WTC11 (cell line): ENCODE measurements around the gene MPST.

Experiments
- ATF2 ChIP-seq: sonication (generic); formaldehyde crosslinking; IDR thresholded peaks from 2 replicates; pipeline ENCODE4 v1.8.1; 2022; ENCODE audit warnings: low read depth, missing genetic modification reagents, borderline replicate concordance
- CREB1 ChIP-seq: sonication (generic); formaldehyde crosslinking; IDR thresholded peaks from 2 replicates; pipeline ENCODE4 v1.8.0; 2023; ENCODE audit warnings: mild to moderate bottlenecking, missing genetic modification reagents
- CTCF ChIP-seq: fragments of 200-600 bp; IDR thresholded peaks from 2 replicates; pipeline ENCODE4 v1.8.0; 2022; ENCODE audit warnings: antibody characterized with exemption
- IRF1 ChIP-seq: sonication (generic); formaldehyde crosslinking; IDR thresholded peaks from 2 replicates; pipeline ENCODE4 v1.8.0; 2023; ENCODE audit warnings: missing genetic modification reagents
- MAX ChIP-seq: sonication (generic); formaldehyde crosslinking; IDR thresholded peaks from 2 replicates; pipeline ENCODE4 v1.8.0; 2022; ENCODE audit warnings: mild to moderate bottlenecking, missing genetic modification reagents
- NFATC4 ChIP-seq: fragments of 250-450 bp; sonication (Bioruptor Pico); IDR thresholded peaks from 2 replicates; pipeline ENCODE4 v1.9.0; 2021; ENCODE audit warnings: mild to moderate bottlenecking

- TF ChIP-seq CTCF (no peak), IRF1 (no peak), NFATC4 (CRISPR knock-in tag) (no peak), MAX (CRISPR knock-in tag) (no peak), CREB1 (CRISPR knock-in tag) (no peak), ATF2 (CRISPR knock-in tag) (no peak)
These were observed 13.3 kb downstream of the MPST start for GRCh38 chr22:37032535-37033460.
